ENCODE data around the gene SNX25.

The SNX25 gene

DNA sequence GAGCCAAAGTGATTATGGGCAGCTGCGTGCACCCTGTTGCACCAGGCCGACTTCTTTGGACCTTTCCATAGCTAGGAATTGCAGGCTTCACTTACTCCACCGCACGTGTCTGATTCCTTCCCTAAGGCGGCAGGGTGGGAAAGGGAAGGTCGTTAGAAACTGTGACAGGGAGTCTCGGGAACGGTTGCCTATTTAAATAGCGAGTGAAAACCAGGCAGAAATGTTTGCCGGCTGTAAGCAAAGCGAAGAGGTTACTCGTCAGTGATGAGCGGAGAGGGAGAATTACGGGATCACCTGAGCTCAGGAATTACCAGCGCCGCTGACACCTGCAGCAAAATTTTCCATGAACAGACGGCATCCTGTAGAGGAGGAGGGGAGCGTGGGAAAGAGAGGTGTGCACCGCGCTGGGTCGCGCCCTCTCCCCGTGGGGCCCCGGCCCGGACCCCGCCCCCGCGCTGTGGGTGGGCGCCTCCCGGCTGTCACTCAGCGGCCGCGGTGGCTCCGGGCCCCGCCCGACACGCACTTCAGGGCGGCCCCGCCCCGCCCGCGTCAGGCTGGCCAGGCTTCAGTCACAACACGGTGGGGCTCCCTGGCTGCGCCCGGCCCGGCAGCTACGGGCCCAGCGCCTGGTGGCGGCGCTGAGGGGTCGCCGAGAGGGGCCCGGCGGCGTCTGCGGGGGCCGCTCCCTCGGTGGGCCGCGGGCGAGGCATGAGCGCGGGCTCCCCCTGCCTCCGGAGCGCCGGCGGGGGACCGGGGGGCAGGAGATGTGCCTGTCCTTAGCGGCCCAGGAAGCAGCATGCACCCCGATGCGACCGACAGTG lies at the start of gene SNX25 (continued):
- TF ChIP-seq, protein P1, sequence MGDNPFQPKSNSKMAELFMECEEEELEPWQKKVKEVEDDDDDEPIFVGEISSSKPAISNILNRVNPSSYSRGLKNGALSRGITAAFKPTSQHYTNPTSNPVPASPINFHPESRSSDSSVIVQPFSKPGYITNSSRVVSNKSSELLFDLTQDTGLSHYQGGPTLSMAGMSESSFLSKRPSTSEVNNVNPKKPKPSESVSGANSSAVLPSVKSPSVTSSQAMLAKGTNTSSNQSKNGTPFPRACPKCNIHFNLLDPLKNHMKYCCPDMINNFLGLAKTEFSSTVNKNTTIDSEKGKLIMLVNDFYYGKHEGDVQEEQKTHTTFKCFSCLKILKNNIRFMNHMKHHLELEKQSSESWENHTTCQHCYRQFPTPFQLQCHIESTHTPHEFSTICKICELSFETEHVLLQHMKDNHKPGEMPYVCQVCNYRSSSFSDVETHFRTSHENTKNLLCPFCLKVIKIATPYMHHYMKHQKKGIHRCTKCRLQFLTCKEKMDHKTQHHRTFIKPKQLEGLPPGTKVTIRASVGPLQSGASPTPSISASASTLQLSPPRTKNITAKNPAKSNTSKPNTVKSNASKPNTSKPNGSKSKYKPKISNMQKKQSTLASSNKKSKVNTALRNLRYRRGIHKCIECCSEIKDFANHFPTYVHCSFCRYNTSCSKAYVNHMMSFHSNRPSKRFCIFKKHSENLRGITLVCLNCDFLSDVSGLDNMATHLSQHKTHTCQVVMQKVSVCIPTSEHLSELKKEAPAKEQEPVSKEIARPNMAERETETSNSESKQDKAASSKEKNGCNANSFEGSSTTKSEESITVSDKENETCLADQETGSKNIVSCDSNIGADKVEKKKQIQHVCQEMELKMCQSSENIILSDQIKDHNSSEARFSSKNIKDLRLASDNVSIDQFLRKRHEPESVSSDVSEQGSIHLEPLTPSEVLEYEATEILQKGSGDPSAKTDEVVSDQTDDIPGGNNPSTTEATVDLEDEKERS (tag by site-specific recombination; IDR thresholded peaks at IDR 0.05), result no peak
- TF ChIP-seq ZNF837 (tag by site-specific recombination; IDR thresholded peaks at IDR 0.05) (no peak), ZNF658 (tag by site-specific recombination; IDR thresholded peaks at IDR 0.05) (no peak), BCL11A (tag by site-specific recombination; IDR thresholded peaks at IDR 0.05; ENCODE audit: low read depth) (no peak), ZNF654 (tag by site-specific recombination; IDR thresholded peaks at IDR 0.05; ENCODE audit: low read depth) (no peak), INSM2 (tag by site-specific recombination; IDR thresholded peaks at IDR 0.05) (no peak), ZNF629 (tag by site-specific recombination; IDR thresholded peaks at IDR 0.05) (peak; percentile 34; the same call in 1 of the 2 replicates), PRDM10 (tag by site-specific recombination; IDR thresholded peaks at IDR 0.05) (peak; percentile 61), ZBTB1 (tag by site-specific recombination; IDR thresholded peaks at IDR 0.05) (no peak), ZNF10 (tag by site-specific recombination; IDR thresholded peaks at IDR 0.05) (no peak), SETDB1 (IDR thresholded peaks at IDR 0.05; ENCODE audit: insufficient read length, low read length) (no peak), ZNF335 (tag by site-specific recombination; conservative IDR thresholded peaks at IDR 0.05) (peak; percentile 80), ZNF37A (tag by site-specific recombination; IDR thresholded peaks at IDR 0.05) (no peak), SP2 (tag by site-specific recombination; IDR thresholded peaks at IDR 0.05) (peak; percentile 54), GLIS2 (tag by site-specific recombination; IDR thresholded peaks at IDR 0.05) (peak; percentile 60), ZSCAN18 (tag by site-specific recombination; IDR thresholded peaks at IDR 0.05) (no peak), ZNF341 (tag by site-specific recombination; IDR thresholded peaks at IDR 0.05; ENCODE audit: low read depth) (no peak), MYNN (tag by site-specific recombination; IDR thresholded peaks at IDR 0.05; ENCODE audit: borderline replicate concordance) (no peak), KLF10 (tag by site-specific recombination; IDR thresholded peaks at IDR 0.05) (peak; percentile 94), ZNF155 (tag by site-specific recombination; IDR thresholded peaks at IDR 0.05) (no peak), ZNF211 (tag by site-specific recombination; IDR thresholded peaks at IDR 0.05; ENCODE audit: low read depth) (no peak), WT1 (tag by site-specific recombination; IDR thresholded peaks at IDR 0.05) (peak; percentile 10; the same call in 1 of the 2 replicates), ZNF112 (tag by site-specific recombination; IDR thresholded peaks at IDR 0.05) (no peak), ZNF701 (tag by site-specific recombination; IDR thresholded peaks at IDR 0.05) (no peak), ZNF175 (tag by site-specific recombination; IDR thresholded peaks at IDR 0.05) (no peak), ZNF571 (tag by site-specific recombination; IDR thresholded peaks at IDR 0.05) (no peak), ZNF624 (tag by site-specific recombination; IDR thresholded peaks at IDR 0.05) (no peak), GLIS1 (tag by site-specific recombination; IDR thresholded peaks at IDR 0.05) (peak; percentile 82; the same call in 1 of the 2 replicates)
- TF ChIP-seq, protein P2, sequence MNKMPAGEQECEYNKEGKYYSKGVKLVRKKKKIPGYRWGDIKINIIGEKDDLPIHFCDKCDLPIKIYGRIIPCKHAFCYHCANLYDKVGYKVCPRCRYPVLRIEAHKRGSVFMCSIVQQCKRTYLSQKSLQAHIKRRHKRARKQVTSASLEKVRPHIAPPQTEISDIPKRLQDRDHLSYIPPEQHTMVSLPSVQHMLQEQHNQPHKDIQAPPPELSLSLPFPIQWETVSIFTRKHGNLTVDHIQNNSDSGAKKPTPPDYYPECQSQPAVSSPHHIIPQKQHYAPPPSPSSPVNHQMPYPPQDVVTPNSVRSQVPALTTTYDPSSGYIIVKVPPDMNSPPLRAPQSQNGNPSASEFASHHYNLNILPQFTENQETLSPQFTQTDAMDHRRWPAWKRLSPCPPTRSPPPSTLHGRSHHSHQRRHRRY (tag by site-specific recombination; IDR thresholded peaks at IDR 0.05), result no peak
